ENCODE results near the gene ATG9B. TPM values are rescaled to one million over a fixed set of nuclear protein-coding genes. Genes with fewer than 3 reads are reported as not detected.
A peak's percentile ranks its signal among the peaks of the same experiment; 100 is the strongest.
"Not testable (repeated sequence)": the region's sequence is repeated elsewhere in the genome, so short reads cannot be mapped to it uniquely, and the experiment has no call there.

The ATG9B gene
- polyA plus RNA-seq, 4 donors: 2.0 to 3.3 (median 2.5) TPM

DNA sequence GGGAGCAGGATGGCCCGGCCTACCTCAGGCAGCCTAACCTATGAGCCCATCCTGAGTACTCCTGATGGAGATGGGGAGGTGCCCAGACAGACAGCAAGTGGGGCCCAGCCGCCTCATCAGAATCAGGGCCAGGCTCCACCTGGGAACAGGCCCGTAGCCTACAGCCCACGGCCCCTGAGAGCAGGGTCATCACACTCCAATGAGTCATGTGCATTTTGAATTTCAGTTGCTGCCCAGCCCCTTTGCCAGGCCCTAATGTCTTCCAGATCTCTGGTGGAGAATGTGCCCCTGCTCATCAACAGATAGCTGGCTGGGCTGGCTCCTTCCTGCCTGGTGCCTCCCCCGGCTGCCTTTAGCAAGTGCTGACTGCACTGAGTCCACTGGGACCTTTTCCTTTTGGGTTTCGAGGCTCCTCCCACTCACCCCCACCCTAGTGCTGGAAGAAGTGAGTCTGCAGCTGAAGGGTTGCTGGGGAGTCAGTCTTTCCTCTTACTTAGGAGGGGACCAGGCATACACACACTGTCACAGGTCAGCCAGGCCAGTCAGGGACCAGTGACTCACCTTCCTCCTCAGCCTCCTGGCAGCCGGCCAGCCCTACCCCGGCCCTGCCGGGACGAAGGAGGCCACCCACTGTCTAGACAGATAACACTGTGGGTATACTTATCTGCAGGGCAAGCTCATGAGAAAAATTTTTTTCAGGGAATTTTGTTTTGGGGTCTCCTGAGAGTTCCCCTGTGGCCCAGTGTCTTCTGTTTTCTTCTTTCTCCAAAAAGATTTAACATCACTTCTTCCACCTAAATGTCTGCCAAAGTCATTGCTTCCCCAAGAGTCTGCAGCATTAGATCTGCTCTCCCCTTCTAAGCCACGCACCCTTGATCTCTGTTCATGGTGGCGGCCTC lies 14.9 kb upstream of the ATG9B start:
- DNase-seq (ENCODE audit: low read depth in 4 of 4, low spot score in 2 of 4): no peak

- no peak for DNase-seq (ENCODE audit: low read depth in 4 of 4, low spot score in 2 of 4)
Observed at GRCh38 chr7:151035902-151036301, 11.6 kb upstream of the ATG9B start.

- DNase-seq (ENCODE audit: low read depth in 4 of 4, low spot score in 2 of 4): no peak
Observed at GRCh38 chr7:151035026-151035717, 10.9 kb upstream of the ATG9B start.

DNA sequence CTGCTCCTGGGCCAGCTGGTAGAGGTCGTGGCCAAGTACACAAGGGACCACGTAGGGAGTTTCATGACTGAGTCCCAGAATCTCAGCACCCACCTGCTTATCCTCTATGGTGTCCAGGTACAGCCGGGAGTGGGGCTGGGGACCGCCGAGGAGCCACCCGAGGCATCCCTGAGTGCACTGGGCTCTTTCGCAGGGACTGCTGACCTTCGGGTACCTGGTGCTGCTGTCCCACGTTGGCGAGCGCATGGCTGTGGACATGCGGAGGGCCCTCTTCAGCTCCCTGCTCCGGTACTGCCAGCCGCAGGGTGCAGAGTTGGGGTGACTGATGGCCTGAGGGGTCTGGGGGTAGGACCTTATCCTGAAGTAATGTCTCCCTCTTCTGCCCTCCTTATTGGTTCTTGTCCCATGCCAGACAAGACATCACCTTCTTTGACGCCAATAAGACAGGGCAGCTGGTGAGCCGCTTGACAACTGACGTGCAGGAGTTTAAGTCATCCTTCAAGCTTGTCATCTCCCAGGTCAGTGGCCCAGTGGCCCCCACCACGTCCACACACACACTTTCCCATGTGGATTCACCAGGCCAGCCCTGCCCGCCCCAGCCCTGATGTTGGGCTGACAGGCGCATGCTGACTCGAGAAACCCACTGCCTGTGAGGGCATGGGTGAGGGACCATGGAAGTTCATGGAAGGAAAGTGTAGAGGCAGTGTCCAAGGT lies 10.2 kb upstream of the ATG9B start:
- no peak for DNase-seq (ENCODE audit: low read depth in 4 of 4, low spot score in 2 of 4)

DNA sequence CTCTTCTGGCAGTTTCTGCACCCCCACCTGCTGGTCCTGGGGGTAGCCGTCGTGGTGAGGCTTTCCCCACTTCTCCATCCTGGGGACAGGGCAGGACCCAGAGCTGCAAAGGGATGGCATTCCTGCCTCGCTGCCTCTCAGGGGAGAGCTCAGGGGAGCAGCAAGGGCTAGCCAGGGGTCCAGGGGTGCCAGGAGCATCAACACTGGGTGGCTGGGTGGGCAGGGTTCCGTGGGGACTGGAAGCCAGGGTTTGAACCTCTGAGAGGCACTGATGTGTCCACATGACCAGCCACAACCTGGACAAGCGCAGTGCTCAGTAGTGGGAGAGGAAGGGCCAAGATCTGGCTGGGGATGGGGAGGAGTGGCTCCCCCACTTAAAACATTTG lies 9.6 kb upstream of the ATG9B start:
- no peak for DNase-seq (ENCODE audit: low read depth in 4 of 4, low spot score in 2 of 4)

DNA sequence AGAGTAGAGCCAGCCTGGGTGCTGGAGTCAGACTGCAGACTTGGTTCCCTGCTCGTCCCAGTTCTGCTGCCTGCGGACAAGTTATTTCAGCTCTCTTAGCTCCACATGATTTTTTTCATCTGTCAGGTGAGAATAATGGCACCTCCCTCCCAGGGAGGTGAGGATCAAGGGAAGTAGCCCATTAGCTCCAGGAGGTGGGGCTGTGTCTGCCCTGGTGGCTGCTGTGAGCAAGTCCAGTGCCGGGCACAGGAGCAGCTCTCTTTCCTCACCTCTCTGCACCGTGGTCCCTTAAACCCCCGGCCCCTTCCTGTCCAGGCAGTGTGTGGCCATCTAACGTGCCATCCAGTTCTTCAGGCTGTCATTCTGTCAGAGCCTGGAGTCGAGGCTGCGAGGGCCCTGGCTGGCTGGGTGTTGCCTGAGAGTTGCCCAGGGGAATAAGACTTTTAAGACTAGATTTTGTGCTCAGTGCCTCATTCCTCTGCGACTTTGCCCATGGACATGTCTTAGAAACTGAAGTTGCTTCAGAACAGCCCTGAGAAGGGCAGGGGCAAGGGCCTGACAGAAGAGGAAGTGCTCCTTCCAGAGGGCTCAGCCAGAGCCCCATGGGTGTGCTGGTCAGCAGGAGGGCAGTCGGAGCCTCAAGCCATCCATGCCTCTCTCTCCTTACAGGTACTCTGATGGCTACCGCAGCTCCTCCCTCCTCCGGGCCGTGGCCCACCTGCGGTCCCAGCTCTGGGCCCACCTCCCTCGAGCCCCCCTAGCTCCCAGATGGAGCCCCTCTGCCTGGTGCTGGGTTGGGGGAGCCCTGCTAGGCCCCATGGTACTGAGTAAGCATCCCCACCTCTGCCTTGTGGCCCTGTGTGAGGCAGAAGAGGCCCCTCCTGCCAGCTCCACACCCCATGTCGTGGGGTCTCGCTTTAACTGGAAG lies 8.9 kb upstream of the ATG9B start:
- no peak for DNase-seq (ENCODE audit: low read depth in 4 of 4, low spot score in 2 of 4)

- no peak for DNase-seq (ENCODE audit: low read depth in 4 of 4, low spot score in 2 of 4)
Observed at GRCh38 chr7:151031011-151031410, 6.7 kb upstream of the ATG9B start.

GRCh38 chr7:151028948-151029501 lies 4.7 kb upstream of the ATG9B start:
- DNase-seq (ENCODE audit: low read depth in 4 of 4, low spot score in 2 of 4): no peak

GRCh38 chr7:151028131-151028947 lies 4.0 kb upstream of the ATG9B start, which contains the start of gene ABCB8:
Gene ABCB8, plus strand, starts transcription at chr7:151028450. Its CDS starts 66 bp downstream, at chr7:151028516.
- DNase-seq (ENCODE audit: low read depth in 4 of 4, low spot score in 2 of 4): peak; percentile 99 to 100 (median 100)

GRCh38 chr7:151027728-151028130 lies 3.4 kb upstream of the ATG9B start:
- not testable (repeated sequence) for DNase-seq (ENCODE audit: low read depth in 4 of 4, low spot score in 2 of 4)

DNA sequence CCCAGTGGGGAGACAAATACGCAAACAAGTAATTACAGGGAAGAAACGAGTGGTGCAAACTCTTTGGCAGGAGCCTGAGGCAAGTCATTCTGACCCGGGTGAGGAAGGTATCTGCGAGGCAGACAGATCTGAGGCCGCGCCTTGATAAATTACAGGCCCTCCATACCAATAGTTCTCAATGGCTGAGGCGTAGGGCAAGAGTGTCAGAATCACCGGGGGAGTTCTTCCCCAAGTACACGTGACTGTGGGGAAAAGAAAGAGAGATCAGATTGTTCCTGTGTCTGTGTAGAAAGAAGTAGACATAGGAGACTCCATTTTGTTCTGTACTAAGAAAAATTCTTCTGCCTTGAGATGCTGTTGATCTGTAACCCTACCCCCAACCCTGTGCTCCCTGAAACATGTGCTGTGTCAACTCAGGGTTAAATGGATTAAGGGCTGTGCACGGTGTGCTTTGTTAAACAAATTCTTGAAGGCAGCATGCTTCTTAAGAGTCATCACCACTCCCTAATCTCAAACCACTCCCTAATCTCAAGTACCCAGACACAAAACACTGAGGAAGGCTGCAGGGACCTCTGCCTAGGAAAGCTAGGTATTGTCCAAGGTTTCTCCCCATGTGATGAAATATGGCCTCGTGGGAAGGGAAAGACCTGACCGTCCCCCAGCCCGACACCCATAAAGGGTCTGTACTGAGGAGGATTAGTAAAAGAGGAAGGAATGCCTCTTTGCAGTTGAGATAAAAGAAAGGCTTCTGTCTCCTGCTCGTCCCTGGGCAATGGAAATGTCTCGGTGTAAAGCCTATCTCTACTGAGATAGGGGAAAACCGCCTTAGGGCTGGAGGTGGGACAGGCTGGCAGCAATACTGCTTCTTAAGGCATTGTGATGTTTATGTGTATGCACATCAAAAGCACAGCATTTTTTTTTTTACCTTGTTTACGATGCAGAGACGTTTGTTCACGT lies 2.8 kb upstream of the ATG9B start:
- DNase-seq (ENCODE audit: low read depth in 4 of 4, low spot score in 2 of 4): not testable (repeated sequence)

DNA sequence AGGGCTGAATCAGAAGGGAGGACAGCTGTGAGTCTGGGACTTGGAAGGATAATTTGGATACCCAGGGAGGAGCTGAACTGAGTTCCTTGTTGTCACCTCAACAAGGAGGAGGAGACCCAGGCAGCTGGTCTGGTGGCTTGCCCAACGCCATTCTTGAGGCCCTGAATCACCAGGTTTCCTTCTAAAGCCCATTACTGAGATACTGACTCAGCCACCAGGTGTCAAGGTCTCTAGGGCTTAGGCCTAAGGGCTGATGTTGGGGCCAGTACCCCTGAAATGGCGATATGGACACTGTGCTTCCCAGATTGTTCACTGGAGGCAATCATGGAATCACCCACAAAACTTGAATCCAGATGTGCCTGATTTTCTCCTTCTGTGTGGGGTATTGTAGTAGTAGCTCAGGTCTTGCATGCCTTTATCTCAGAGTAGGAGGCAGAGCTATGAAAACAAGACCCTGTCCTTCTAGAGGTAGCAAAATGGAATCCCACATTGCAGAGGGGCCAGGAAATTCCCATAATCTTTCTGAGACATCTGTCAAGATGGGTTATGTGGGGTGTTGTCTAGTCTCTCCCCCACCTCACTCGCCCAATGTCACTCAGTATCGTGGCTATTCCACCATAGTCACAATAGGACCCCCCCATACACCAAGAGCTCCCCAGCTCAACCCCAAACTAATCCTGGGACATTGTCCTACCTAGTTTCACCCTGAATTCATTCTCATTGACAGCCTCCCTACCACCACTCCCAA lies 1.8 kb upstream of the ATG9B start:
- DNase-seq (ENCODE audit: low read depth in 4 of 4, low spot score in 2 of 4): no peak

GRCh38 chr7:151023232-151023631 lies 1.1 kb downstream of the ATG9B start:
- DNase-seq (ENCODE audit: low read depth in 4 of 4, low spot score in 2 of 4): no peak

DNA sequence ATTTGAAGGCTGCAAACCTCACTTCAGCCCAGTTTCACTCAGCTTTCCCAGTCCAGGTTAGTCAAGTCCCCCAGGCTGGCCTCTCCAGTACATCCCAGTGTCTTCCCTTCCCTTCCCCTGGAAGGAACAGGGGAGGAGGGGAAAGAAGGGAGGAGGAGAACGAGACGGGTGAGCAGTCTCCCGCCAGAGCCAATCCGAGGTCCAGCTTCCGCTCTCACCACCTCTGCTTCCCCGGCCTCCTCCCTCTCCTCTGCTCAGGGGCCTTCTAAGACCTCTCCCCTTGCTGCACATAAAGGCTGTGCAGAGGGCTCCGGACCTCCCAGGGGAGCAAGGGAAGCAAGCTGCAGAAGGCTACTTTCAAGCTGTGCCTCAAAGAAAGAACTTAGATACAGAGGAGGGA lies 4.1 kb downstream of the ATG9B start:
- no peak for DNase-seq (ENCODE audit: low read depth in 4 of 4, low spot score in 2 of 4)

DNA sequence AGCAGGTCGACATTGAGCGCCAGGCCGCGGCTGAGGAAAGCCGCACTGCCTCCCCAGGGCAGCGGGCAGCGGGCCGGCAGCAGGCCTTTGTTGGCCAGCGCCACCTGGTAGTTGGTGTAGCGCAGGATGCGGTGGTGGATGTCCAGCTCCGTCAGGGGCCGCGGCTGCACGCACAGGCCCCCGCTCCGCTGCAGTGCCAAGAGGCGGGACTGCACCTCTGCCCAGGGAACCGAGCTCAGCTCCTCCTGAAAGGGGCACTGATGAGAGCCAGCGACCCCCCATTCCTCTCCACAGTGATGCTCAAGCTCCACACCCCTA lies 5.2 kb downstream of the ATG9B start:
- DNase-seq (ENCODE audit: low read depth in 4 of 4, low spot score in 2 of 4): no peak

DNA sequence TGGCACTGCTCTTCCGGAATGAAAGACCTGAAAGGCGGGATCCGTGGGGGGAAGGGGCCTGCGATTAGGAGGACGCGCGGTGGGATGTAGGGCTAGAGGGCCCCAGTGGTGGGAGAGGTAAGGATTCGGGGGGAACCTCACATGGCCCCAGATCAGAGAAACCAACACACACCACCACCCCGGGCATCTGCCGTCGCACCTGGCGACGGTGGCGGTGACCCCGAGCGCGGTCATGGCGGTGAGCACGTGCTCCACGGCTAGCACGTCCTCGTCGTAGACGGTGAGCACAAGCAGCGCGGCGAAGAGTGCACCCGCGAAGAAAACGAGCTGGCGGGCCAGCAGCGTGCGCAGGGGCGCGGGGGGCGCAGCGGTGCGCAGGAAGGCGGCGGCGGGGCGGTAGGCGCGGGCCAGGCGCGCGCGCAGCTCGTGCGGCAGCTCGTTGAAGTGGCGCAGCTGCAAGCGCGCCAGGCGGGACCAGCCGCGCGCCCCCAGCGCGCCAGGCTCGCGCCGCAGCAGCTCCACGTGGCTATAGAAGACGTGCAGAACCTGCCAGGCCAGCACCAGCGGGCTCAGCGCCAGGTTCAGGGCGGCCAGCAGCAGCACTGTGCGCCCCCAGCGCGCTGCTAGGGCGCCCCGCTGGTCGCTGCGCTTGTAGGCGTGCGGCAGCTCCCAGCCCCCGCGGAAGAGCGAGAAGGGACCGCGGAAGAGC lies 5.7 kb downstream of the ATG9B start:
- no peak for DNase-seq (ENCODE audit: low read depth in 4 of 4, low spot score in 2 of 4)

All from left renal cortex interstitium (tissue), 4 donors.